ENCODE data around the gene ALCAM.

- TF ChIP-seq, protein P1, sequence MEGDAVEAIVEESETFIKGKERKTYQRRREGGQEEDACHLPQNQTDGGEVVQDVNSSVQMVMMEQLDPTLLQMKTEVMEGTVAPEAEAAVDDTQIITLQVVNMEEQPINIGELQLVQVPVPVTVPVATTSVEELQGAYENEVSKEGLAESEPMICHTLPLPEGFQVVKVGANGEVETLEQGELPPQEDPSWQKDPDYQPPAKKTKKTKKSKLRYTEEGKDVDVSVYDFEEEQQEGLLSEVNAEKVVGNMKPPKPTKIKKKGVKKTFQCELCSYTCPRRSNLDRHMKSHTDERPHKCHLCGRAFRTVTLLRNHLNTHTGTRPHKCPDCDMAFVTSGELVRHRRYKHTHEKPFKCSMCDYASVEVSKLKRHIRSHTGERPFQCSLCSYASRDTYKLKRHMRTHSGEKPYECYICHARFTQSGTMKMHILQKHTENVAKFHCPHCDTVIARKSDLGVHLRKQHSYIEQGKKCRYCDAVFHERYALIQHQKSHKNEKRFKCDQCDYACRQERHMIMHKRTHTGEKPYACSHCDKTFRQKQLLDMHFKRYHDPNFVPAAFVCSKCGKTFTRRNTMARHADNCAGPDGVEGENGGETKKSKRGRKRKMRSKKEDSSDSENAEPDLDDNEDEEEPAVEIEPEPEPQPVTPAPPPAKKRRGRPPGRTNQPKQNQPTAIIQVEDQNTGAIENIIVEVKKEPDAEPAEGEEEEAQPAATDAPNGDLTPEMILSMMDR (conservative IDR thresholded peaks at IDR 0.05), result no peak
- TF ChIP-seq ZFX (IDR thresholded peaks at IDR 0.05), result no peak
These were observed 22.7 kb upstream of the ALCAM start for GRCh38 chr3:105343991-105344390.
